ENCODE data around the gene FLNB.

Gene FLNB

GRCh38 chr3:58206406-58207011, 198.3 kb downstream of the FLNB start:
- DNase-seq (ENCODE audit: low read depth), result peak; percentile 32
- H3K4me3 ChIP-seq (ENCODE audit: low read depth, low read length), result no peak overlapping the region

- no peak overlapping the region for H3K4me3 ChIP-seq (ENCODE audit: low read depth, low read length)
- no peak for DNase-seq (ENCODE audit: low read depth)
Measured at GRCh38 chr3:58207954-58208353, 199.7 kb downstream of the FLNB start.

- no peak for DNase-seq (ENCODE audit: low read depth)
- H3K4me3 ChIP-seq (ENCODE audit: low read depth, low read length), result no peak overlapping the region
Measured at GRCh38 chr3:58209933-58210332, 201.7 kb downstream of the FLNB start.

GRCh38 chr3:58210761-58211460, 202.7 kb downstream of the FLNB start, which contains the start of gene DNASE1L3:
DNASE1L3 (minus strand) TSS chr3:58210972; CDS start chr3:58210906, 66 bp downstream.
- no peak within 1 kb of the TSS for H3K4me3 ChIP-seq (ENCODE audit: low read depth, low read length)
- no peak for DNase-seq (ENCODE audit: low read depth)

GRCh38 chr3:58214484-58215316, 206.5 kb downstream of the FLNB start:
- no peak for DNase-seq (ENCODE audit: low read depth)
- H3K4me3 ChIP-seq (ENCODE audit: low read depth, low read length), result no peak overlapping the region

- H3K4me3 ChIP-seq (ENCODE audit: low read depth, low read length), result no peak overlapping the region
- no peak for DNase-seq (ENCODE audit: low read depth)
Measured at GRCh38 chr3:58215317-58216025, 207.2 kb downstream of the FLNB start.

- no peak for DNase-seq (ENCODE audit: low read depth)
- H3K4me3 ChIP-seq (ENCODE audit: low read depth, low read length), result no peak overlapping the region
Measured at GRCh38 chr3:58216496-58217195, 208.4 kb downstream of the FLNB start.

- no peak for DNase-seq (ENCODE audit: low read depth)
- H3K4me3 ChIP-seq (ENCODE audit: low read depth, low read length), result no peak overlapping the region
Measured at GRCh38 chr3:58217209-58217811, 209.1 kb downstream of the FLNB start.

GRCh38 chr3:58218904-58219303, 210.7 kb downstream of the FLNB start:
- no peak overlapping the region for H3K4me3 ChIP-seq (ENCODE audit: low read depth, low read length)
- no peak for DNase-seq (ENCODE audit: low read depth)

All from skeletal muscle cell (primary cell).